Activated effector memory CD4-positive, alpha-beta T cell treated with Interleukin-2 at 50 U/mL for 16 hours (primary cell): ENCODE measurements around the gene TMEM82.

Source experiments
- DNase-seq: peaks from one replicate; pipeline ENCODE4 v3.0.0-alpha.2; 2020

The TMEM82 gene

DNA sequence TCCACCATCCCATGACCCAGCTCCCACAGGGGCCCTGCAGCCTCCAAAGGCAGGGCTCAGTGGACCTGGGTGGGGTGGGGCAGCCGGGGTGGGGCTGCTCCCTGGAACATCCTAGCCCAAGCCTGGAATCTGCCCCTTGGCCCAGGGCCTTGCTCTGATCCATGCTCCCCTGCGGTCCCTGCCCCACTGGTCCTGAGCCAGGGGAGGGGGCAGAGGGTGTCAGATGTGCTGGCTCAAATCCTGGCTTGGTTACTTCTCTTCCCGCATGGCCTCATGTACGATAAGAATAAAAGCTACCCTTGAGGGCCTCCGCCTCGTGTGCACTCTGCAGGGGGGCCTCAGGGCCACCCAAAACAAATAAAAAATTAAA lies 5.4 kb upstream of the TMEM82 start:
- no peak for DNase-seq

DNA sequence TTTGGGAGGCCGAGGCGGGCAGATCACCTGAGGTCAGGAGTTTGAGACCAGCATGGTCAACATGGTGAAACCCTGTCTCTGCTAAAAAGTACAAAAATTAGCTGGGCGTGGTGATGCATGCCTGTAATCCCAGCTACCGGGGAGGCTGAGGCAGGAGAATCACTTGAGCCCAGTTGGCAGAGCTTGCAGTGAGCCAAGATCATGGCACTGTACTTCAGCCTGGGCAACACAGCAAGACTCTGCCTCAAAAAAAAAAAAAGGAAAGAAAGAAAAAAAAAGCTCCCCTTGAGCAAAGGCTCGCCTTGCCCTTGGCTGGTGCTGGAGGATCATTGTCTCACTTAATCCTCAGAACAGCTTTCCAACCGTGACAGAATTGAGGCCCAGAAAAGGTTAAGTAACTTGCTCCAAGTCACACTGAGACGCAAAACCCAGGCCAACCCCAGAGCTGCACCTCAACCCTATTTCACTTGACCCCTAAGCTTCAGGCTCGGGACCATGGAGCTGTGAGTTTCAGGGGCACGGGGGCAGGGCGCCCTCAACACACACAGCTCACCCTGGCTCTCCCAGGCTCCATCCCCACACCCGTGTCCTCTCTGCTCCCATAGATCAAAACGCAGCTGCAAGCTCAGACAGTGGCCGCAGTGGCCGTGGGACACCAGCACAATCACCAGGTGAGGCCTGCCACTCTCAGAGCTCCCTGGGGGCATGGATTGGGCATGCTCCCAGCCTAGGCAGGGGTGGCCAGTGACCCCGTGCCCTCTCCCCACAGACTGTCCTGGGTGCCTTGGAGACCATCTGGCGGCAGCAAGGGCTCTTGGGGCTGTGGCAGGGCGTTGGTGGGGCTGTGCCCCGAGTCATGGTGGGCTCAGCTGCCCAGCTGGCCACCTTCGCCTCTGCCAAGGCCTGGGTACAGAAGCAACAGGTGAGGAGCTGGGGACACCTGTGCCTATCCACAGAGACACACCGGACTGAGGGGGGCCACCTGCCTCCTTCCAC lies 4.7 kb upstream of the TMEM82 start:
- DNase-seq, result no peak

DNA sequence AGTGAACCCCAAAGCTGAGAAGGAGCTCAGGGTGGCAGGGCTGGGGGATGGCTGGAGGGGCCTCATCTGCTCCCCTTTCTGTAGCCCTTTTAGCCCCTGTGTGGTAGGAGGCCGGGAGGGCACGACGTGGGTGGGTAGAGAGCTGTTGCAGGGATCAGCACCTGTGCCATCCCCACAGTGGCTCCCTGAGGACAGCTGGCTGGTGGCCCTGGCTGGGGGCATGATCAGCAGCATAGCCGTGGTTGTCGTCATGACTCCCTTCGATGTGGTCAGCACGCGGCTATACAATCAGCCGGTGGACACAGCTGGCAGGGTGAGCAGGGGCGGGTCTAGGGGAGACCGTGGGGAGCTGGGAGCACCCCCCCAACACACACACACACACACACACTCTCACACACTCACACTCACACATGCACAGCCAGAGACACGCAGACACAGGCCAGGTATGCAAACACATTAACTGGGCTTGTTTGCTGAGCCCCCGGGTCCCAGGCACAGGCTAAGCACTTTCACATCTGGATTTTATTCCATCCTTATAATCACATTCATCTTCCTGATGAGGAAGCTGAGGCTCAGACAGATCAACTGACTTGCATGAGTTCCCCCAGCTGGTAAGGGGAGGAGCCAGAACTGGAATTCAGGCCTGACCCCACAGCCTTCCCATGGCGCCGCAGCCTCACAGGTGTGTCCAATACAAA lies 3.7 kb upstream of the TMEM82 start:
- no peak for DNase-seq

DNA sequence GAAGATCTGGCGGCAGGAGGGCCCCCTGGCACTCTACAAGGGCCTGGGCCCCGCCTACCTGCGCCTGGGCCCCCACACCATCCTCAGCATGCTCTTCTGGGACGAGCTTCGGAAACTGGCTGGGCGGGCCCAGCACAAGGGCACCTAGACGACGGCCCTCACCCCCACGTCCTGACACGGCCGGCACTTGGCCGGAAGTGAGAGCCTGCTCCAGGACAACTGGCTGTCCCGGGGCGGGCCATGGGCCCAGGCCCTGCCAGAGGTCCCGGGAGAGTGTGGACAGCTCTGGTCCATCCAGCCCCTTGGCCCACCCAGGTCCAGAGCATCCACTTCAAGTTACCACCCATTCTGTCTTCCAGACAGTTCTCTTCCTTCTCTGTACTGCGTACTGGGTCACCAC lies 3.0 kb upstream of the TMEM82 start:
- DNase-seq, result no peak

DNA sequence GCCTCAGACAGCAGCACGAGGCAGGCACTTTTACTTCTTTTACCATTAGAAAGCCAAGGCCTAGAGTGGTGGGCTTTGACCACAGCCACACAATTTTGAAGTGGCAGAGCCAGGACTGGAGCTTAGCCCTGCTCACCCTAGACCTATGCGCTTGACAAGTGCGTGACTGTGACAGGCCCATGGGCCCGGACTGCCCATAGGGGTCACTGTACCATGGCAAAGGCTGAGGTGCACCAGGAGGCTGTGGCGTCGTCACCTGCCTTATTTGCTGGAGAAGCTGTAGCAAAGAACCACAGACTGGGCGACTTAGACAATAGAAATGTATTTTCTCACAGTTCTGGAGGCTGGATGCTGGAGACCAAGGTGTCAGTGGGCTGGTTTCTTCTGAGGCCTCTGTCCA lies 2.6 kb upstream of the TMEM82 start:
- no peak for DNase-seq

DNA sequence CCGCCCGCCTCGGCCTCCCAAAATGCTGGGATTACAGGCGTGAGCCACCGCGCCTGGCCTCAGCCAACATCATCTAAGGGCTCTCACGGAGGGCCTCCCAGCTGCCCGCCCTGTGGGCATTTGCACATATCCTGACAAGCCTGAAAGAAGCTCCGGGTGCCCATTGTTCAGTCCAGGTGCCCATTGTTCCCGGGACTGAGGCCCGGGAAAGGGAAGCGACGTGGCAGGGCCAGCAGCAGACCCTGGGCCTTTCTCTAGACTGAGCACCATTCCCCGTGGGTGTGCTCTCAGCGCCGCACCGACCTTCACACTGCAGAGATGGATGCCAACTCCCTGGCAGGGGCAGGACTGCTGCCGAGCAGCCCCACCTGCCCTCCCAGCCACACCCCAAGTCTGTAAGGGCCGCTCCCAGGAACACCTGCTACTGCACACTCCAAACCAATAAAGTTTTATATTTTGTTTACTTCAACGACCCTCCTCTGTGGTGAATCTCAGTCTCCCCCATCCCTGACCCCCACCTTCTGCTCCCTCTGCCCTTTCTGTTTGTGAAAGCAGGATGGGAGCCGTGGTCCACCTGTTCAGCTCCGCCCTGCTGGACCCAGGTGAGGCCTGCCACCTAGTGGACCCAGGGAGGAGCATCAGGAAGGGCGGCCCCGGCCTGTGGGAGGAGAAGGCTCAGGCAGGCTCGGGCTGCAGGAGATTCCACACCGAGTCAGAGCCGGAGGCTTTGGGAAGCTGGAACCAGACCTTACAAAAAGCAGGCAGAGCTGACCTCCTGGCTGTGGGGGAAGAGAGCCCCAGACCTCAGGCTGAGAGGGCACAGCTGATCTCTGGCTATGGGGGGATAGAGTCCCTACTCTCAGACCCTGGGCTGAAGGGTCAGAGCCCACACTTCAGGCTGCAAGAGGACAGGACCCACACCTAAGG lies 1.1 kb upstream of the TMEM82 start:
- peak; percentile 47 for DNase-seq

DNA sequence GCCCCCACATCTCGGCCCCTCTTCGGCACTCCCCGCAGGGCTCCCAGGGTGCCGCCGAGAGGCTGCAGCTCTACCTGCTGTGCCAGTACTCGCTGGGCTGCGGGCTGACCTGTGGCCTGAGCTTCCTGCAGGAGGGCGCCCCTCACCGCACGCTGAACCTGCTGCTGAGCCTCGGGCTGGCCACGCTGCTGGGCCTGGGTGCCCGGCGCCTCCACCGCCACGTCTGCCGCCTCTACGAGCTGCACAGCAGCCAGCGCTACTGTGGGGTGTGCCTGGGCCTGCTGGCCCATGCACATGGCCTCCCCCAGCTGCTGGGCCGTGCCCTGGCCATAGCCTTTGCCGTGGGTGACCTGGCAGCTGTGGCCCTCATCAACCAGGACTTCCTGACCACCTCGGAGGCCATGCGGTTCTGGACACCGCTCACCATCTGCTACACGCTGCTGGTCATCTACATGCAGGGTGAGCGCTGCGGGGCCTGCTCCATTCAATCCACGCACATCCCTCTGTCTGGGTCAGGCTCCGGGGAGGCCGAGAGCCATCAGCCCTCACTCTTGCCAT lies 1.9 kb downstream of the TMEM82 start:
- DNase-seq, result no peak

DNA sequence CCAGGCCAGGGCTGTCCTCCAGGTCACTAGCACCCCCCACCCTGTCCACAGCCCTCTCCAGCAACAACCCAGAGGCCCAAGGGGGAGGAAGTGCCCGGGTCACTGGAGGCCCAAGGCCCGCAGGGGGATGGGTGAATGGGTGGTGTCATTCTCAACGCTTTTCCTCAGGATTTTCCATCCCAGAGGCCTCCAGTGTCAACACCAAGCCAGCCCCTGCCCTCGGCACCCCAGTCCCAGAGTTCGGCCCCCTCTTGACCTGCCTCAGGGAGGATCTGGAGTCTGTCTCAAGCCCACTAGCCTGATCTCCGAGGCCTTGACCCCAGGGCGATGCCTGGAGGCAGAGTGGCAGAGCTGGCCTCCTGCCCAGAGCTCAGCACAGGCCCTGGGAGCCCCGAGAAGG lies 5.1 kb downstream of the TMEM82 start:
- no peak for DNase-seq

DNA sequence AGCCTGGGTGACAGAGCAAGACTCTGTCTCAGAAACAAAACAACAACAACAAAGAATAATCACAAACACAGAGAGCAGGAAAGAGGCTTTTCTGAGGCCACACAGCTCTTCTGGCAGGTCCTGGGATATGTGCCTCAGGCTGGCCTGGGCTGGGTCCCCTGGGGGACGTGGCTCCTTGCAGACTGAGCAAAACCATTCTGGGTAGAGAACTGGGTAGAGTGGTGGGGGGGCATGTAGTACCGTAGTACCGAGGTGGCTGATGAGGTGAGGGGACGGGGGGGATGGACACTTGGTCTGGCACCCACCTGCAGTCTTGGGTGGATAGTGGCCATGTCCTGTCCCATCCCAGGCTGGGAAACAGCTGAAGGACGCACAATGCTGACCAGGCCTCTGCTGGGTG lies 6.0 kb downstream of the TMEM82 start:
- no peak for DNase-seq

DNA sequence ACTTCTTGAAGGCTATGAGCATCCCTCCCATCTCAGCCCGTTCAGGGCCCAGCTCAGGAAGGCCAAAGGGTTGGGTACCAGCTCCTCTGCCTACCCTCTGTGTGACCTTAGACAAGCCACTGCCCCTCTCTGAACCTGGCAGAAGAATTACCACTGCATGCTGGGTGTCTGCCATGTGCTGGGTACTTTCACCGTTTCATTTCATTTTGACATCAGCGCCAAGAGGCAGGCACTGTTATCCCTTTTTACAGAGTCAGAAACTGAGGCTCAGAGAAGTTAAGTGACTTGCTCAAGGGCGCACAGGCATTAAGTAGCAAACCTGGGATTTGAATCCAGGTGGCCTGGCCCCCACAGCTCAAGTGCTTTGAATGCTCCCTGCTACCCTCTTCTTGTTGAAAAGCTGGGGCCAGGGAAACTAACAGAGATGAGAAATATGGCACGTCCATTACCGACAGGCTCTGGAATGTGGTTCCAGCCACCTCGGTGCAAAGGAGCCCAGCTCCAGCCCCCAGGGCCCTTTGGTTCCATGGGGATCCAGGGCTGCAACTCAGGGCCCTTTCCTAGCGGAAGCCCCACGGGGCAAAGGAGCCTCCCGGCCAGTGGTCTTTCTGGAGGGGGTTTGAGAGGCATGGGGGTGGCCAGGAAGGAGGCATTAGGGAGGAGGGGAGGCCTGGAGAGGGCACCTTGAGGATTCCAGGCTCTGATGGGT lies 6.5 kb downstream of the TMEM82 start:
- DNase-seq, result no peak

DNA sequence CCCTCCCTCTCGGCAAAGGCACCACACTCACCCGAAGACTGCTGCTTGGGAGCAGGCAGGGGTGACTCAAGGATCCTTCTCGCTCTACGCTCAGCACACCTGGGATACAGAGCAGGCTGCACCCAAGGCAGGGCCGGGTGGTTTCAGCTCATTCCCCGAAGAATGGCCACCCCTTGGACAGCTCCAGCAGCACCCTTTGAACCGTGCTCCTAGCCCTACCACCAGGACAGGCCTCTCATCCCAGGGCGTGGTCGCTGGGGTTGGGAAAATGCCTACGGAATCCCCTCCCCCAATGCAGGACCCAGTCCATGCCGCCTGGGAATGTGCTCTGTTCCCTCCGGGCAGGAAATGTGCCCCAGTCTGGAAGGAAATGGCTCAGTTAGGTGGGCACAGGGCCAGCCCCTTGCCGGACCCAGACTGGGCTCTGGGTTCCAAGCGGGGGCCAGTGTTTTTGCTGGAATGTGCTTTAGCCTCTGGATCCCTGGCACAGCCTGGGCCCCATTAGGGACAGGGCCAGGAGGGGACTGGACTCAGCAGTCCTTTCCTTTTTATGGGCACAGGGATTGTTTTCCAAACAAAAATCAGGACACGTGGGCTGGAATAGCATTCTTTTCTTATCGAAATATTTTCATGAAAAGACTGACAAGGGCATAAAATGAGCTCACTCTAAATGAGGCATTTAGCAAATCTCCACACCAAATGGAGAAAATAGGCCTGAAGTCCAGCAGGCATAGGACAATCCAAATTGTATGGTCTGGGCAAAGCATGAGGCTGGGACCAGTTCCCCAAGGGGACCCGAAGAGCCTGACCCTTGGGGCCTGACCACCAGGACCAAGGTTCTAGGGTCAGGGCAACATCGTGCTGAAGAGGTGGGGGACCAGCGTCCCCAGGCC lies 7.3 kb downstream of the TMEM82 start:
- DNase-seq, result no peak

DNA sequence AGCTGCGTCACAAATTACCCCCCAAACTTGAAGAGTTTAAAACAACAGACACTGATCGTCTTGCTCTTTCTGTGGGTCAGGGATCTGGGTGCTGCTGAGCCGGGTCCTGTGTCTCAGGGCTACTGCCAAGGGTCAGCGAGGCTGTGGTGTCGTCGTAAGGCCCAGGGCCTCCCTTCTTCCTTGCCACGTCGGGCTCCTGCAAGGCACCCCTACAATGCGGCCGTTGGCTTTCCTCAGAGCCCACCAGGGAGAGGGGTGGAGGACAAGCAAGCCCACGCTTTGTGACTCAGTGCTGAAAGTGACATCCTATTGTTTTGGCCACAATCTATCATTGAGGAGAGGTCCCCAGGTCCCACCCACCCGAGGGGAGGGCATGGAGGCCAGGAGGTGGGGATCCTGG lies 8.6 kb downstream of the TMEM82 start:
- no peak for DNase-seq

DNA sequence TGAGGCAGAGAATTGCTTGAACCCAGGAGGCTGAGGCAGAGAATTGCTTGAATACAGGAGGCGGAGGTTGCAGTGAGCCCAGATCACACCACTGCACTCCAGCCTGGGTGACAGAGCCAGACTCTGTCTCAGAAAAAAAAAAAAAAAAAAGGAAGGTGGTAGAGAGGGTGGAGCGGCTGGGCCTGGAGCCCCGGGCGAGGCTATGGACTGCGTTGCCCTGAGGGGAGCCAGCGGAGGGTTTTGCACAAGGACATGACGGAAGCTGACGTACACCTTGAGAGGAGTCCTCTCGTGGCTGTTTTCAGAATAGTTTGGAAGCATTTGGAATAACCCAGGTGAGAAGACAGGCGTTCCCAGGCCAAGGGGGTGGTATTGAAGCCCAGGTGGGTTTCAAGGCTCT lies 9.4 kb downstream of the TMEM82 start:
- no peak for DNase-seq

DNA sequence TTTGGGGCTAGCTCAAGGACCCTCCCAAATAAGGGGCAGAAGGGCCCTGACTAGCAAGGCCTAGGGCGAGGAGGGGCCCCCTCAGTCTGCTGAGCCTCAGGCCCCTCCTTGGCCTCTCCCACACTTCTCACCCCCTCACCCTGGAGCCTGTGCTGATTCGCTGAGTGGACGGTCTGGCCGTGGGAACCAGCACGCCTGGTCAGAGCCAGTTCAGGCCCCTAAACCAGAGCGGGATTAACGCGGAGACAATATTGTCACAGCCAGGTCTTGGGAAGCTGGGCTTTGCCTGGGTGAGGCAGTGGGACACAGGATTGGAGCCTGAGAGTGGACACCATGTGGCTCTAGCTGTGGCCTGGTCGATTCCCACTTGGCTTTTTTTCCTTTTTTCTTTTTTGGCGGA lies 11.5 kb downstream of the TMEM82 start:
- DNase-seq, result no peak

DNA sequence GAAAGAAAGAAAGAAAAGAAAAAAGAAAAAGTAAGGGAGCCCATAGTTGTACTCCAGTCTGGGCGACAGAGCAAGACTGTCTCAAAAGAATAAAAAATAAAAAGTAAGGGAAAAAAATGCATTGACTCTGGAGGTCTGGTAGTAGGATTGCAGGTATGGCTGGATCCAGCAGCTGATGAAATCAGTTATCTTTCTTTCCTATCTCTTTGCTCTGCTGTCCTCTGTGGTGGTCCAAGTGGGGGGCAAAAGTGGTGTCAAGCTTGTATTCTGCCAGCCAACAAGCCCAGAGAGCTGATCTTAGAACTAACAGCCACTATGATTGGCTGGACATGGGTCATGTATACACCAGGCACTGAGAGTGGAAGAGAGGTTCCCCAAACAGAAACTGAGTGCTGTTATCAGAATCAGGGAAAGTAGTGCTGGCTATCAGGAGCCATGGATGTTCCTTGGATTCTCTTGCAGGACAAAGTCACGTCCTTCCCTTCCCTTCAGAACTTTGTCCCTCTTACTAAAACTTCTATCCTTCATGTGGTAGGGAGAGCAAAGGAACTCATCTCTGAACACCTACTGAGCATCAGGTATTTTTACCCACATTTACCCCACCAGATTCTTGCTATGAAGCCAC lies 12.8 kb downstream of the TMEM82 start:
- no peak for DNase-seq

DNA sequence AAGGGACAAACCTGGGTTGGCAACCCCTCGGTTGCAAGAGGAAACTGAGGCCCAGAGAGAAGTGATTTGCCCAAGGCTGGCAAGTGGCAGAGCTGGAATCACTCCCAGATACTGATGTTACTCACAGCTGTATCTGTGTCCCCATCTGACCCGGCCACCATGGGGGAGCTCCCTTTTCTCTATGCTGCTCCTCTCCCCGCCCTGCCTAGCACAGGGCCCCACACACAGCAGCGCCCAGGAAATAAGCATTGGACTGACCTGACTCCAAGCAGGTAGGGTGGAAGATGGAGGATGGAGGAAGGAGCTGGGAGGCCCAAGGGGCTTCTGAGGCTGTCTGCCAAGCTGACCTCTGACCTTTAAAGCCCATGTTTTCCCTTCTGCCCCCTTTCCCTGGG lies 13.3 kb downstream of the TMEM82 start:
- no peak for DNase-seq

DNA sequence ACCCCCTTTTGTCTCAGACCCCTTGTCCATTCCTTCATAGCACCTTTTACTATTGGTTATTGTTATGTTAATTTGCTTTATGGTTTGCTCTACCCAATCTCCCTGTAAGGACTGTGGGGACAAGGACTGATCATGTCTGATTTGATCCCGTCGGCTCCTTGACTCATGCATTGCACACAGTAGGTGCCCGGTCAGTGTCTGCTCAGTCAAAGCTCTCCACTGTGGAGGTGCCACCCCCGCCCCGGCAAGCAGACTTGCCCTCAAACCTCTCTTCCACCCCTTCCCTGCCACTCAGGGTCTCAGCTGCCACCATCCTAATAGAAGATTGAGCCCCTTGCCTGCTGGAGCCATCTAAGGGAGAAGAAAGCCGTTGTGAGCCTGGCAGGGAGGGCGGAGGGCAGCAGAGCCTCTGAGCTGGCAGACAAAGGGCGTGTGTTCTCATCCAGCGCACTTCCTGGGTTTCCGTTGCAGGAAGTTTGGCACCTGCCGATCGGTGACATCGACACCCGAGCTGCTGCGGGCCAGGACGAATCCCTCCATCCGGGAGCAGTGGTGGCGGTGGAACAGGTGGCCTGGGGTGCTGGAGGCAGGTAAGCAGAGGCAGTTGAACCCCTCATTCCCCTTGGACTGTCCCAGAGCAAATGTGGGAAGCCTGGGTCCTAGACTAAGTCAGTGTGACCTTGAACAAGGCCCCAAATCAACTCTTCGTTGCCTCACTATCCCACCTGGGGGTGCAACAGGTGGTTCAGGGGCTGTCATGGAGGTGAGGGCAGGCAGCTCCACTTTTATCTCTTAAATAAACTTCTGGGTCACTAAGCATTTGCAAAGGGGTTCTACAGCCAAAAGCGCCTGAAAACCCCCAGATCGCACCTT lies 14.1 kb downstream of the TMEM82 start:
- DNase-seq, result no peak

DNA sequence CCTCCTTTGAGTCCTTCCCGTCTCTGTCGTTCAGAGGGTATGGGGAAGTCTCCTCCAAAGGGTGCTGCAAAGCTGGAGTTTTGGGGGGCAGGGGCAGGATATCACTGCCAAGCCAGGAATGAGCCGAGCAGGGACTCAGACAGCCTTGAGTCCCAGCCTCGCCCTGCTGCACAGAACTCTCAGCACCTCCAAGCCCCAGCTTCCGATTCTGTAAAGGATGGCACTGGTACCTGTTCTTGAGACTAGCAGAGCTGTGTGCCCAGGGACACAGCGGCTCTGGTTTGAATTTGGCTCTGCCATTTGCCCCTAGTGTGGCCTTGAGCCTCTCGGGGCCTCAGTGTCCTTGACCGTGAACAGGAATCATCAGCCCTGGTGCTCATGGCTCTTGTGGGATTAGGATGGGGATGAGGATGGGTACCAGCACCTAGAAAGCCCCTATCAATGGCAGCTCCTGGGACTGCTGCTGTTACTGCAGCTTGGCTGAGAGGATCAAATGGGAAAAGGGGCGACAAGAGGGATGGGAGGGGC lies 14.8 kb downstream of the TMEM82 start:
- DNase-seq, result no peak

DNA sequence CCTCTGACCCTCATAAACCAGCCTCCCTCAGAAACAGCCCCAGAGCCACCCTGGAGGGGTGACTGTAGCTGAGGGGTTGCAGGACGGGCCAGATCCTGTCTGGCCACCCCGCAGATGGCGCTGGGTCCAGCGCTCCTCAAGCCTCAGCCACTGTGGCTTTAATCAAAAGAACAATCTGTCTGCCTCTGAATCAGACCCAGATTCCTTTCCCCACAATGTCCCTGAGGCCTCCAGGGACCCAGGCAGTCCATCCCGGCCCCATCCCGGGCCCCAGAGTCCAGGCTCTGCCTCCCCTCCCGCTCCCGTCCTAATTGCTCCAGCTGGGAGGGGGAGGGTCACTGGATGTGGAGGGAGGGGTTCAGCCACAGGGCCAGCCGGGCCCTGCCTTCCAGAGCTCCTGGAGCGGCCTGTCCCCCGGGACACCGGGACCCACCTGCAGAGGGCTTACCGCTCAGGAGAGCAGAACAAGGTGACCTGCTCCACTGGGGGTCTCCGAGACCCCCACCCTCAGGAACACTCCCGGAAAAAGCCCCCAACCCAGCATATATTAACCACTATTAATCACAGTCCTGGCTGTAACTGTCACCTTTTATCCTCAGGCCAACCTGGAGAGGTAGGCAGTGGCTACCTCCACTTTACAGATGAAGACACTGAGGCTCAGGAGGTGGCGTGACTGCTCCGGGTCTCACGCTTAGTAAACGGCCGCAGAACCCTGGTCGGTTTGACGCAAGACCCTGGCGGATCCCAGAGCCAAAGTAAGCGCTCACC lies 15.5 kb downstream of the TMEM82 start:
- no peak for DNase-seq
